ENCODE measurements around the gene ICAM4. TPM values are rescaled to one million over a fixed set of nuclear protein-coding genes. Genes with fewer than 3 reads are reported as not detected.

ICAM4 gene
- total and polyA plus RNA-seq, 2 donors from 2014 or later = 0.85 to 1.1 TPM

- no peak overlapping the region for H3K27ac ChIP-seq (ENCODE audit: low read depth in 2 of 2, low read length in 2 of 2)
- no peak for TF ChIP-seq CTCF (IDR thresholded peaks at IDR 0.05; ENCODE audit: borderline replicate concordance, extremely low read depth, insufficient read depth)
- H3K9me3 ChIP-seq (ENCODE audit: control insufficient read depth in 2 of 3, insufficient read depth in 1 of 3, low read length in 3 of 3) = no peaks in the 10 kb centered on the region
- H3K27me3 ChIP-seq (ENCODE audit: control insufficient read depth, insufficient read depth, low read length) = no peaks in the 10 kb centered on the region
- no peak overlapping the region for H3K4me3 ChIP-seq (ENCODE audit: low read length in 3 of 3)
- FAIRE-seq (no peak), DNase-seq (no peak)
- H3K9ac ChIP-seq (ENCODE audit: low read length in 3 of 3) = no peak overlapping the region
- H3K4me1 ChIP-seq (ENCODE audit: control insufficient read depth in 2 of 3, insufficient read depth in 2 of 3, low read depth in 1 of 3, low read length in 3 of 3) = no peaks in the 10 kb centered on the region
- intact Hi-C loops (cut with DNase I) = loop anchor here (10.0 kb wide), 1 partner anchor 319 kb away; no protein-coding TSS in a partner anchor
- H3K36me3 ChIP-seq (ENCODE audit: control insufficient read depth in 2 of 3, insufficient read depth in 3 of 3, low read length in 3 of 3) = no peaks in the 10 kb centered on the region
Measured at GRCh38 chr19:10243606-10244005, 43.1 kb upstream of the ICAM4 start.

DNA sequence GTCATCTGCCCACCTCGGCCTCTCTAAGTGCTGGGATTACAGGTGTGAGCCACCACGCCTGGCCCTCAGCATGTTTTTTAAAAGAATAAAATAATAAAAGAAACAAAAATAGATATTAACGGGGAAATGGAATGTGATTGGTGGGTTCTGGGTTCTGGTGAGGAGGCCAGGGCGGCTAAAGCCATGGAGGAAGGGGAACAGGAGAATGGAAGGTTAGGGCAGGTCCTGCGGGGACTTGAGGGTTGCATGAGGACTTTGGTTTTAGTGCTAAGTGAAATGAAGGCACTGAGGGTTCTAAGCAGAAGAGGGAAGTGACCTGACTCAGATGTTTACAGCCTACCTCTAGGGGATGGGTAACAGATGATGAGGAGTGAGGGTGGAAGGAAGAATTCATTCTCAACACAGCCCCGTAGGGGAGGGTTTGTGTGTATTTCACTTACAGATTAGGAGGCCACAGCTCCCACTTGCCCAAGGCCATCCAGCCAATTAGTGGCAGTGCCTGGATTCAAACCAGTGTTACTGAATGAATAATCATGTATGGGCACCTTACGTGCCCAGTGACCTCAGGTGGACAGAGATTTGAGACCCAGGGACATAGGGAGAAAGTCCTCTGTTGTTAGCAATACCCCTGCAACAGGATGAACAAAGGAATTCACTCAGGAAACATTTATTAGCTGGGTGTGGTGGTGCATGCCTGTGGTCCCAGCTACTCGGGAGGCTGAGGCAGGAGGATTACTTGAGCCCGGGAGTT lies 41.4 kb upstream of the ICAM4 start:
- no peak for TF ChIP-seq CTCF (IDR thresholded peaks at IDR 0.05; ENCODE audit: borderline replicate concordance, extremely low read depth, insufficient read depth)
- Histone ChIP-seq H3K27ac (ENCODE audit: low read depth in 2 of 2, low read length in 2 of 2) (no peak overlapping the region), H3K9ac (ENCODE audit: low read length in 3 of 3) (no peak overlapping the region), H3K9me3 (ENCODE audit: control insufficient read depth in 2 of 3, insufficient read depth in 1 of 3, low read length in 3 of 3) (no peaks in the 10 kb centered on the region), H3K27me3 (ENCODE audit: control insufficient read depth, insufficient read depth, low read length) (no peaks in the 10 kb centered on the region), H3K4me3 (ENCODE audit: low read length in 3 of 3) (no peak overlapping the region), H3K36me3 (ENCODE audit: control insufficient read depth in 2 of 3, insufficient read depth in 3 of 3, low read length in 3 of 3) (no peaks in the 10 kb centered on the region), H3K4me1 (ENCODE audit: control insufficient read depth in 2 of 3, insufficient read depth in 2 of 3, low read depth in 1 of 3, low read length in 3 of 3) (no peaks in the 10 kb centered on the region)
- DNase-seq (no peak), FAIRE-seq (no peak)
- intact Hi-C loops (cut with DNase I) = loop anchor here (10.0 kb wide), 1 partner anchor 321 kb away; no protein-coding TSS in a partner anchor

DNA sequence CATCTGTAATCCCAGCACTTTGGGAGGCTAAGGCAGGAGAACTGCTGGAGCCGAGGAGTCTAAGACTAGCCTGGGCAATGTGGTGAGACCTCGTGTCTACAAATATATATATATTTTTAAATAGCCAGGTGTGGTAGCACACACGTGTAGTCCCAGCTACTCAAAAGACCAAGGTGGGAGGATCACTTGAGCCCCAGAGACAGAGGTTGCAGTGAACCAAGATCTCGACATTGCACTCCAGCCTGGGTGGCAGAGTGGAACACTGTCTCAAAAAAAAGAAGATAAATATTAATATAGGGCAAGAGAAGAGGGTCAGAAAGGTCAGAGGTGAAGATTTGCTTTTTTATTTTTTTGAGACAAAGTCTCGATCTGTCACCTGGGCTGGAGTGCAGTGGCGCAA lies 40.2 kb upstream of the ICAM4 start:
- FAIRE-seq = no peak
- no peak for DNase-seq
- Histone ChIP-seq H3K9ac (ENCODE audit: low read length in 3 of 3) (no peak overlapping the region), H3K36me3 (ENCODE audit: control insufficient read depth in 2 of 3, insufficient read depth in 3 of 3, low read length in 3 of 3) (no peaks in the 10 kb centered on the region), H3K4me1 (ENCODE audit: control insufficient read depth in 2 of 3, insufficient read depth in 2 of 3, low read depth in 1 of 3, low read length in 3 of 3) (no peaks in the 10 kb centered on the region), H3K4me3 (ENCODE audit: low read length in 3 of 3) (no peak overlapping the region), H3K27ac (ENCODE audit: low read depth in 2 of 2, low read length in 2 of 2) (no peak overlapping the region), H3K9me3 (ENCODE audit: control insufficient read depth in 2 of 3, insufficient read depth in 1 of 3, low read length in 3 of 3) (no peaks in the 10 kb centered on the region), H3K27me3 (ENCODE audit: control insufficient read depth, insufficient read depth, low read length) (no peaks in the 10 kb centered on the region)
- no peak for TF ChIP-seq CTCF (IDR thresholded peaks at IDR 0.05; ENCODE audit: borderline replicate concordance, extremely low read depth, insufficient read depth)
- intact Hi-C loops (cut with DNase I) = loop anchor here (10.0 kb wide), 1 partner anchor 322 kb away; no protein-coding TSS in a partner anchor

All from kidney (tissue), 14 donors.